Adipose tissue (tissue), 3 donors: ENCODE measurements around the gene WDTC1. TPM values are rescaled to one million over a fixed set of nuclear protein-coding genes. Genes with fewer than 3 reads are reported as not detected.

ENCODE experiments used
- H3K27ac ChIP-seq: one replicate; pipeline ENCODE4 v1.5.1; 2013; ENCODE audit warnings: low read depth, low read length
- whole genome bisulfite sequencing, 3 donors: extraction: QIAGEN DNeasy Blood & Tissue Kit; methylation state at CpG; one replicate each; pipeline ENCODE4 v1.1.7; 2013; 5-methylcytosine and 5-hydroxymethylcytosine counted together
- polyA plus RNA-seq, 3 donors: library from polyadenylated mRNA; stranded (reverse); fragments of 200-250 nt; gene quantifications; one replicate each; pipeline ENCODE4 v1.2.3, GENCODE V29; 2013
- donor health status: healthy with polysubstance abuse.
- donor health status: Bipolar disorder and iron deficiency.
- donor health status: healthy.

Gene WDTC1
- polyA plus RNA-seq, 3 donors: 12.7 to 27.1 (median 19.5) TPM

GRCh38 chr1:27343639-27344025 is 109.2 kb downstream of the WDTC1 start:
- no peak overlapping the region for H3K27ac ChIP-seq
- 41 to 58% (median 52%) methylated on average over 5 of the region's 5 CpGs for WGBS, 3 donors

- 84 to 91% (median 90%) methylated on average over 12 of the region's 12 CpGs for WGBS, 3 donors
- H3K27ac ChIP-seq: no peak overlapping the region
Observed at GRCh38 chr1:27345272-27345671, 110.8 kb downstream of the WDTC1 start.

- H3K27ac ChIP-seq: no peak overlapping the region
- 92 to 94% (median 93%) methylated on average over 8 of the region's 8 CpGs for WGBS, 3 donors
Observed at GRCh38 chr1:27346357-27346756, 111.9 kb downstream of the WDTC1 start.

GRCh38 chr1:27346991-27347624 is 112.7 kb downstream of the WDTC1 start:
- WGBS, 3 donors: 76 to 89% (median 84%) methylated on average over 14 of the region's 14 CpGs
- H3K27ac ChIP-seq: no peak overlapping the region

GRCh38 chr1:27348861-27349783 is 114.7 kb downstream of the WDTC1 start:
- WGBS, 3 donors: 19 to 31% (median 29%) methylated on average over 40 to 51 of the region's 51 CpGs
- no peak overlapping the region for H3K27ac ChIP-seq

- H3K27ac ChIP-seq: no peak overlapping the region
- 34 to 38% (median 34%) methylated on average over 73 to 84 of the region's 84 CpGs for WGBS, 3 donors
Observed at GRCh38 chr1:27349784-27350662, 115.6 kb downstream of the WDTC1 start.

GRCh38 chr1:27350663-27351540 is 116.5 kb downstream of the WDTC1 start:
- 49 to 69% (median 52%) methylated on average over 62 of the region's 62 CpGs for WGBS, 3 donors
- no peak overlapping the region for H3K27ac ChIP-seq

- 60 to 73% (median 72%) methylated on average over 8 of the region's 8 CpGs for WGBS, 3 donors
- no peak overlapping the region for H3K27ac ChIP-seq
Observed at GRCh38 chr1:27351541-27352107, 117.2 kb downstream of the WDTC1 start.

- WGBS, 3 donors: 87 to 92% (median 89%) methylated on average over 13 of the region's 13 CpGs
Observed at GRCh38 chr1:27353166-27353565, 118.7 kb downstream of the WDTC1 start.

GRCh38 chr1:27353629-27354028 is 119.2 kb downstream of the WDTC1 start:
- H3K27ac ChIP-seq: no peak overlapping the region
- 83 to 92% (median 85%) methylated on average over 3 of the region's 3 CpGs for WGBS, 3 donors

More at GRCh38 chr1:27353166-27353565, 118.7 kb downstream of the WDTC1 start:
- H3K27ac ChIP-seq: no peak overlapping the region

- WGBS, 3 donors: 88 to 94% (median 90%) methylated on average over 5 of the region's 5 CpGs
- no peak overlapping the region for H3K27ac ChIP-seq
Observed at GRCh38 chr1:27355683-27356082, 121.3 kb downstream of the WDTC1 start.

- 88 to 98% (median 91%) methylated on average over 13 of the region's 13 CpGs for WGBS, 3 donors
- no peak overlapping the region for H3K27ac ChIP-seq
Observed at GRCh38 chr1:27356277-27356618, 121.8 kb downstream of the WDTC1 start.

- H3K27ac ChIP-seq: no peak overlapping the region
- WGBS, 3 donors: 73 to 79% (median 74%) methylated on average over 32 to 37 of the region's 37 CpGs
Observed at GRCh38 chr1:27356619-27357280, 122.3 kb downstream of the WDTC1 start.

GRCh38 chr1:27357281-27358037 is 123.0 kb downstream of the WDTC1 start:
- H3K27ac ChIP-seq: no peak overlapping the region

More at GRCh38 chr1:27357281-27358037, 123.0 kb downstream of the WDTC1 start:
- 14 to 40% (median 34%) methylated on average over 40 of the region's 40 CpGs for WGBS, 3 donors
